Testis (tissue), 3 donors: ENCODE data around the gene RGS6. TPM values are rescaled to one million over a fixed set of nuclear protein-coding genes. Genes with fewer than 3 reads are reported as not detected.
"Not testable (repeated sequence)": the region's sequence is repeated elsewhere in the genome, so short reads cannot be mapped to it uniquely, and the experiment has no call there.

ENCODE experiments used
- DNase-seq: peaks from one replicate; pipeline ENCODE4 v3.0.0-alpha.2; 2019
- H3K27ac ChIP-seq, 2 donors: fragments of 200-600 bp; sonication (generic); one replicate each; pipeline ENCODE4 v1.5.1; 2019
- H3K27me3 ChIP-seq: fragments of 200-600 bp; sonication (generic); one replicate; pipeline ENCODE4 v1.5.1; 2019
- H3K36me3 ChIP-seq: fragments of 200-600 bp; sonication (generic); one replicate; pipeline ENCODE4 v1.5.1; 2017; ENCODE audit warnings: low read depth; ENCODE audit errors: missing control alignments
- H3K4me1 ChIP-seq: fragments of 200-600 bp; sonication (generic); one replicate; pipeline ENCODE4 v1.5.1; 2019
- H3K4me3 ChIP-seq, 2 donors: fragments of 200-600 bp; sonication (generic); one replicate each; pipeline ENCODE4 v1.5.1; 2017 to 2019
- H3K9me3 ChIP-seq: fragments of 200-600 bp; sonication (generic); one replicate; pipeline ENCODE4 v1.5.1; 2017
- POLR2A ChIP-seq: fragments of 450-650 bp; IDR thresholded peaks from one replicate; pipeline ENCODE4 v1.6.1; 2017; ENCODE audit warnings: antibody characterized with exemption, mild to moderate bottlenecking, moderate library complexity
- WGBS, 2 donors: methylation state at CpG; one replicate each; pipeline ENCODE4 v1.1.5; 2018; 5-methylcytosine and 5-hydroxymethylcytosine counted together
- intact Hi-C: fragments of 100-400 bp; cut with DNase I; formaldehyde crosslinking; loops from one replicate; pipeline ENCODE4 v1.15.1; 2023; ENCODE audit warnings: low total_unique reads
- polyA plus RNA-seq: library from polyadenylated mRNA; stranded (reverse); fragments of 350-450 nt; fragmentation: Illumina TruSeq; extraction: RNeasy Lipid Tissue Mini Kit (QIAGEN cat#74804); gene quantifications from one replicate; pipeline ENCODE4 v1.2.3, GENCODE V29; 2014; ENCODE audit warnings: low read depth, low replicate concordance; ENCODE audit not compliant: insufficient read depth
- total RNA-seq, 2 donors: library from RNA; depleted of rRNA; stranded (reverse); fragments of >200 nt; gene quantifications; one replicate each; pipeline ENCODE4 v1.2.3, GENCODE V29; 2016
- TF ChIP-seq, protein P1 (sequence below), 3 experiments: fragments of 450-650 bp in 2 of 3; fragments of 200-600 bp in 1 of 3; sonication (generic) in 1 of 3; IDR thresholded peaks; one replicate each; pipeline ENCODE4 v1.5.1; 2016 to 2019; ENCODE audit warnings: antibody characterized with exemption in 3 of 3, mild to moderate bottlenecking in 2 of 3, moderate library complexity in 1 of 3

RGS6 gene
- total and polyA plus RNA-seq, 3 donors from 2014 or later: 6.3 to 21.3 (median 16.0) TPM

DNA sequence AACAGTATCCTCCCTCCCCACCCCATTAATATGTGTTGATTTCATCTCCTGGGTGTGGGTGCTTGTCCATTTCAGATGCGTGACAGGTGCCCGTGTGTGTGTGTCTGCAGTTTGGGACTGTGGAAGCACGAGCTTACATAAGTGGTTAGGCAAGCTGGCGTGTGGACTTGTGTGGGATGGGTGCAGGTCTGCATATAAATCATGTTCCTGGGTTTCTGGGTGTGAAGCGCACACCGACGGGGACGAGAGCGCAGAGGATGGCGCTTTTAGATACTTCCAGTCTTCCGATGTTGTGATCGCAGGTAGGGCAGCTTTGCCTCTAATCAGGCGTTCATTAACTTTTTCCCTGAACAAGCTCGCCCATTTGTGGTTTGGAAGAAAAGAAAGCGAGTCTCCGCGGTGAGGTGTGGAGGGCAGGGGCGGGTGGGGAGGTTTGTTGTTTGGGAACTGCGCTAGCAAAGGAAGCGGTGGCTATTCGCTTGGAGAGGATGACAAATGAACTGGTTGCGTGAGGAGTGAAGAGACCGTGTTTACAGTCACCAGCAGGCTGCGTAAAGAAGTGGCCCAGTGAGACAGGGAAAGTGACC, 865 bp downstream of the RGS6 start:
- Histone ChIP-seq H3K36me3 (no peaks in the 10 kb centered on the region), H3K4me3 (peak overlapping the region; percentile 53 to 60), H3K4me1 (peaks cover 4% of the 10 kb centered on the region), H3K9me3 (no peaks in the 10 kb centered on the region), H3K27ac (peak overlapping the region in 1 of 2 donors; percentile 53), H3K27me3 (no peaks in the 10 kb centered on the region)
- 2 to 5% methylated on average over 24 of the region's 24 CpGs for WGBS, 2 donors
- DNase-seq: peak; percentile 15
- no peak for TF ChIP-seq POLR2A
- intact Hi-C loops: no loop called here

DNA sequence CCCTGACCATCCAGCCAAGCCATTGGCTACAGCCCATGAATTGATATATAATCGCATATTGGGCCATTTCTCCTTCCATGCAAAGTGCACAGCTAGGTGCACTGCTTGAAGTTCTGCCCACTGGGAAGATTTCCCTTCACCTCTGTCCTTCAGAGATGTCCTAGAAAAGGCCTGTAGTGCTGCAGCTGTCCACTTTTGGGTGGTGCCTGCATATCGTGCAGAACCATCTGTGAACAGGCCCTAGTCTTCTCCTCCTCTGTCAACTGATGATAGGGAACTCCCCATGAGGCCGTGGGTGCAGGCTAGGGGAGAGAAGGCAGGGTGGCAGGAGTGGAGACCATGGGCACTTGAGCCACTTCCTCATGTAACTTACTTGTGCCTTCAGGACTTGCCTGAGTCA, 6.0 kb downstream of the RGS6 start:
- H3K9me3 ChIP-seq, H3K27me3 ChIP-seq, H3K4me1 ChIP-seq, intact Hi-C loops, H3K36me3 ChIP-seq, DNase-seq, H3K4me3 ChIP-seq, H3K27ac ChIP-seq: not testable (repeated sequence)
- WGBS, 2 donors: 90 to 92% methylated on average over 3 of the region's 3 CpGs

DNA sequence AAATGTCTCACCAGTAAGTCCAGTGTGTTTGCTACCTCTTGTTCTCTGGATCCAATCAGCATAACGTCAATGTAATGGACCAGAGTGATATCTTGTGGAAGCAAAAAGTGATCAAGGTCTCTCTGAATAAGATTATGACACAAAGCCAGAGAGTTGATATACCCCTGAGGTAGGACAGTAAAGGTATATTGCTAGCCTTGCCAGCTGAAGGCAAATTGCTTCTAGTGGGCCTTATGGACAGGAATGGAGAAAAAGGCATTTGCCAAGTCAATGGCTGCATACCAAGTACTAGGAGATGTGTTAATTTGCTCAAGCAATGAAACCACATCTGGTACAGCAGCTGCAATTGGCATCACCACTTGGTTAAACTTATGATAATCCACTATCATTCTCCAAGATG, 7.1 kb downstream of the RGS6 start:
- H3K27me3 ChIP-seq, H3K9me3 ChIP-seq, intact Hi-C loops, H3K4me3 ChIP-seq, H3K36me3 ChIP-seq, H3K27ac ChIP-seq, H3K4me1 ChIP-seq, DNase-seq: not testable (repeated sequence)
- 79 to 86% methylated on average over 1 of the region's 1 CpG for WGBS, 2 donors

DNA sequence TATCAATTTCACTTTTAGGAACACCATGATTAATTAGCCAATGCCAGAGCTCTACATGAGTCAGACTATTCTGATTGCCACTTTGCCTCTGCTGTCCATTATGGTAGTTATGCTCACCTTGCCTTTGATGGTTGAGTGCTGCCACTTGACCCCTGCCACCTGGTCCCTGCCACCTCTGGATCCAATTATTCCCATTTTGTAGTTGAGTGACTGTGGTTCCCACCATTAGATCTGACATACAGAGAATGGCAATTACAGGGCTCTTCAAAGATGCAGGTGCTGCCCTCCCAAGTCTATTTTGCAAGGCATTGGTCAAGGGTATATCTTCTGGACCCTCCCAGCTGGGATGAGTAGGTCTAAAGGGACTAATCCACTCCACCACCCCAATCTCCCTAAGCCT, 8.3 kb downstream of the RGS6 start:
- H3K27me3 ChIP-seq, DNase-seq, H3K36me3 ChIP-seq, H3K4me3 ChIP-seq, H3K27ac ChIP-seq, intact Hi-C loops, H3K9me3 ChIP-seq, H3K4me1 ChIP-seq: not testable (repeated sequence)

DNA sequence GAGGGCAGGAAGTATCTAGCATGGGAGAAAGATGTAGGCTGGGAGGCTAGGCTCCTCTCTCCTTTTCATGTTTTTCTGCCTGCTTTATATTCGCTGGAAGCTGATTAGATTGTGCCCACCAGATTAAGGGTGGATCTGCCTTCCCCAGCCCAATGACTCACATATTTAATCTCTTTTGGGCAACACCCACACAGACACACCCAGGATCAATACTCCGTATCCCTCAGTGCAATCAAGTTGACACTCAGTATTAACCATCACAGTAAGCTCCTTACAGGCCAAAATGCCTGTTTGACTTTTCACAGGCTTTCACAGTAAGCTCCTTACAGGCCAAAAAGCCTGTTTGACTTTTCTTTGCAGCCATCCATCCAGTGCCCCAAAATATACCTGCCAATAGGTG, 9.4 kb downstream of the RGS6 start:
- WGBS, 2 donors: 84 to 93% methylated on average over 2 of the region's 2 CpGs
- H3K4me3 ChIP-seq, H3K27me3 ChIP-seq, H3K4me1 ChIP-seq, intact Hi-C loops, H3K36me3 ChIP-seq, H3K9me3 ChIP-seq, H3K27ac ChIP-seq, DNase-seq: not testable (repeated sequence)

DNA sequence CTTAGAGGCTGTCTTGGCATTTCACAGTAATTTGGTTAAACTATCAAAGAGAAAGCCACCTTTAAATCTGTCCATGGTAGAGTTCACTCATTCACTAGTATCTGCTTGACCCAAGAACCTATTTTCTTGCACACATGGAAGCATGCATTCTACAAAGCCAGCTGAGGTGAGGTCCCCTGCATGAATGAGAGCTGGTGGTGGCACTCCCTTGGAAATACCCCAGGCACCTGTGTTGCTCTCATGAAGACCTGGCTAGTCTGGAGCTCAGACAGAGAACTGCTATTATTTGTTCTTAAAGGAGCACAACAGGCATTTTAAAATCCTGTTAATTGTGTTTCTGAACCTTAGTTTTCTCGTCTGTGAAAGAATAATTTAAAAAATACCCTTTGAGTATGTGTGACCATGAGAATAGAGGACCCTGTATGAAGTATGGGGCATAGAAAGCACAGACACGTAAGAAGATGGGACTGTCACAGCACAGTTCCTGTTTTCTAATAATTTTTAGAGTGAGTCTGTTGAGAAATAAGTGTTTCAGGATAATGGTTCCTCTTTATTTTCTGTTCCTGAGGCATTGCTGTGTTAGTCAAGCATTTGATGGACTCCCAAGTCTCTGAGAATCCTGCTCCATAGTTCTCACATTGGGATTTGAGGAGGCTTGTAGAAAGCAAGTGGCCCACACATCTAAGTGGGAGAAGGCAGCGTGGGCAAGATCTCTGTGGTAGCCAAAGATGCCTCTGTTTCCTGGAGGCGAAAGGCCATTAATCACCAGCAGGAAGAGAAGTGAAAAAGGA, 10.9 kb downstream of the RGS6 start:
- Histone ChIP-seq H3K9me3 (no peaks in the 10 kb centered on the region), H3K4me3 (no peak overlapping the region), H3K36me3 (no peaks in the 10 kb centered on the region), H3K27me3 (no peaks in the 10 kb centered on the region), H3K4me1 (no peaks in the 10 kb centered on the region), H3K27ac (no peak overlapping the region)
- DNase-seq: no peak
- intact Hi-C loops: no loop called here
- WGBS, 2 donors: 77 to 83% methylated on average over 4 of the region's 4 CpGs
- TF ChIP-seq, protein P1, sequence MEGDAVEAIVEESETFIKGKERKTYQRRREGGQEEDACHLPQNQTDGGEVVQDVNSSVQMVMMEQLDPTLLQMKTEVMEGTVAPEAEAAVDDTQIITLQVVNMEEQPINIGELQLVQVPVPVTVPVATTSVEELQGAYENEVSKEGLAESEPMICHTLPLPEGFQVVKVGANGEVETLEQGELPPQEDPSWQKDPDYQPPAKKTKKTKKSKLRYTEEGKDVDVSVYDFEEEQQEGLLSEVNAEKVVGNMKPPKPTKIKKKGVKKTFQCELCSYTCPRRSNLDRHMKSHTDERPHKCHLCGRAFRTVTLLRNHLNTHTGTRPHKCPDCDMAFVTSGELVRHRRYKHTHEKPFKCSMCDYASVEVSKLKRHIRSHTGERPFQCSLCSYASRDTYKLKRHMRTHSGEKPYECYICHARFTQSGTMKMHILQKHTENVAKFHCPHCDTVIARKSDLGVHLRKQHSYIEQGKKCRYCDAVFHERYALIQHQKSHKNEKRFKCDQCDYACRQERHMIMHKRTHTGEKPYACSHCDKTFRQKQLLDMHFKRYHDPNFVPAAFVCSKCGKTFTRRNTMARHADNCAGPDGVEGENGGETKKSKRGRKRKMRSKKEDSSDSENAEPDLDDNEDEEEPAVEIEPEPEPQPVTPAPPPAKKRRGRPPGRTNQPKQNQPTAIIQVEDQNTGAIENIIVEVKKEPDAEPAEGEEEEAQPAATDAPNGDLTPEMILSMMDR (IDR thresholded peaks at IDR 0.05): no peak
- TF ChIP-seq POLR2A: no peak

DNA sequence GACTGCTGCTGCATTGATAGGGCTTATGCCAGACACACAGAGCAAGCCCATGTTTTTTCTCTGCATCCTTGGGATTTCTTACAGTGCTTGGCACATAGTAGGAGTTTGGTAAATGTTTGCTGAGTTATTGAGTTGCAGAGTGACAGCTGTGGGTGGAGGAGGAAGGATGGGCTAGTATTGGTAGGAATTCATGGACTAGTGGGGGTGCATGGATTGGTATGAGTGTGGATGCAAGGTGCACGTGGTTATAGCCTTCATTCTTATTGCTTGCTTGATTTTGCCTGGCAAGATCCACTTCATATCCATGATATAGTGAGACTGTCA, 11.4 kb downstream of the RGS6 start:
- H3K9me3 ChIP-seq: no peaks in the 10 kb centered on the region
- TF ChIP-seq, protein P1 (IDR thresholded peaks at IDR 0.05): no peak
- no peak for TF ChIP-seq POLR2A
- no peak for DNase-seq
- no peak overlapping the region for H3K27ac ChIP-seq
- H3K4me1 ChIP-seq: no peaks in the 10 kb centered on the region
- H3K4me3 ChIP-seq: no peak overlapping the region
- WGBS, 2 donors: 84 to 87% methylated on average over 1 of the region's 1 CpG
- intact Hi-C loops: no loop called here
- H3K36me3 ChIP-seq: no peaks in the 10 kb centered on the region
- no peaks in the 10 kb centered on the region for H3K27me3 ChIP-seq
